HG02571 (cell line): ENCODE results near the gene B4GALT3.

Experiments used
- ATAC-seq: cut with Tn5 transposase; IDR thresholded peaks from one replicate; pipeline ENCODE4 v1.9.1; 2021; ENCODE audit warnings: mild to moderate bottlenecking, moderate library complexity; ENCODE audit not compliant: unreplicated experiment

Gene B4GALT3

GRCh38 chr1:161131523-161132409 is 45.5 kb downstream of the B4GALT3 start:
- no peak for ATAC-seq

DNA sequence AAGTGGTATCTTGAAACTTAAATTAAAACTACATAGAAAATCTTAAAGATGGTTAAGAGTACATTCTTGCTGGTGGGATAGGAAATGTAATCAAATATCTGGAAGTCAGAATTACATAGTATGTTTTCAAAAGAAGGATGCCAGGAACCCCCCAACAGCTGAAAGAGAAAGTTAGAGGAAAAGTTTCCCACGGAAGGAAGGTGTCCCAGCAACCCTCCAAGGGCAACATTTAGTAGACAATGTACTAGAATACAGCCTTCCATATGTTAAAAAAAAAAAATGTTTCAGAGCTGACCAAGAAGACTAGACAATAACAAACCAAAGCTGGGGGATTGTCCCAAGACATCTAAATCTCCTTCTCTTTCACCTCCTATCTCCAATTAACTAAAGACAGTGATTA is 47.0 kb downstream of the B4GALT3 start:
- ATAC-seq: no peak

DNA sequence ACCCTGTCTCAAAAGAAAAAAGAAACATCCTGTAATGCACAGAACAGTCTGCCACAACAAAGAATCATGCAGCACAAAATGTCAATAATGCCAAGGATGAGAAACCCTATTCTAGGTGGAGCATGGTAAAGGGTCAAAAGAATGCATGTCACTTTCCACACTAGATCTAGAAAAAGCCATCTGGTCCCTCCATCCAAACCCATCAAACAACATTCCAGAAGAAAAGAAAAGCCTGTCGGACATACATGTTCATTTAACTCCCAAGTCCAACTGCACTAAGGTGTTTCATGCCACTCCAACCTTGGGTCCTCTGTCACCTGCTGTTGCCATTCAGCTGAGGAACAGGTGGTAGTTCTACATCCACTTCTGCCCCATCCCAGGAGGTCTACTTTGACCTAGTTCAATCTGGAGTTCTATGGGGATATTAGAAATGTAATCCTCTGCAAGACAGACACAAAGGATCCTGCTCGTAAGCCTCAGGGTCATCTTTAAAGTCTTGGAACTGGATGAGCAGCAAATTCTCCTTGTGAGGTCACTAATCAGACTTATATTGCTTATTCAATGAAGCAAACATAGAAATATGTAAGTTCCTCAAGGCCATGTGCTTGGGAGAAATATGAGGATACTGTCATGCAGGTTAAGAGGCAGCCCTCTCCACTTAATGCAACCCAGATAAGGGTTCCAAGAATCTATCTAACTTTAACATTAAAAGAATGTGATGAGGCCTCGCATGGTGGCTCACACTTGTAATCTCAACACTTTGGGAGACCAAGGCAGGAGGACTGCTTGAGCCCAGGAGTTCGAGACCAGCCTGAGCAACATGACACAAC is 48.5 kb downstream of the B4GALT3 start:
- no peak for ATAC-seq

DNA sequence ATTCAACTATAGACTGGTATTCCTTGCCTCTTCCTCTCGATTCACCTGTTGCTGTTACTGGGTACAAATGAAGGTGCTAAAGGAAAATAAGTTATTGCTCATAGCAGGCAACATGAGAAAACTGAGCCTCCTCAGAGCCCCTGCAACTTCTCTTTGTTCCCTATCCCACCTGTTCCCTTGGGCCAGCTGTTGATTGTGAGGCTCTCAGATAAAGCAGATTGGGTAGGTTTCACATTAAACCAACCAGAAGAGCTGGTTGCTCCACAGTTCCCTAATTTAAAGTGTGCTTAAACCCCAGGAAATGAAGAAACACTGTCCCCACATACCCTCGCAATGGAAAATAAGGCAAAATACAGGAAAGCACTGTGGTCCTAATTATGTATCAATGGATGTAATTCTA is 49.7 kb downstream of the B4GALT3 start:
- no peak for ATAC-seq

- no peak for ATAC-seq
Measured at GRCh38 chr1:161122967-161123366, 54.3 kb downstream of the B4GALT3 start.

DNA sequence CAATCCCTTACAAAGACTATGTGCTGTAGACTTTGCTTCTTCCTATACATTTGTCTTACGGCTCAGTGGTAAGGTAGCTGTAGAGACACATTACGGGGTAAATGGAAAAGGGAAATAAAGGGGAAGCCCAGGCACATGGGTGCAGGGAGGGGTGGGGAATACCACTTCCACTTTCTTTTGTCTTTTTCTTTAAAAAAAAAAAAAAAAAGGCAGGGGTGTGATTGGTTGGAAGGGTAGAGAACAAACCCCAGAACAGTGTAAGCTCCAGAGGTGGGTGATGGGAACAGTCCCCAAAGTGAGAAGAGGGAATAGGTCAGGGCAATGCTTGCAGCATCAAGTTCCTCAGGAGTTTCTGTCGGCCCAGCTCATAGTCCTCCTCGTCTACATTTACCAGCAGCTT is 55.5 kb downstream of the B4GALT3 start:
- no peak for ATAC-seq
